Tibial nerve (tissue), 4 donors: ENCODE measurements around the gene MYH7. TPM values are rescaled to one million over a fixed set of nuclear protein-coding genes. Genes with fewer than 3 reads are reported as not detected.

ENCODE experiments used
- DNase-seq, 2 donors: peaks; one replicate each; pipeline ENCODE4 v3.0.0-alpha.2; 2019; ENCODE audit warnings: low spot score in 2 of 2
- H3K27ac ChIP-seq, 4 donors: fragments of 200-600 bp; sonication (generic) in 3 of 4; one replicate each; pipeline ENCODE4 v1.5.1; 2017 to 2019; ENCODE audit warnings: mild to moderate bottlenecking in 1 of 4
- H3K27me3 ChIP-seq, 2 donors: fragments of 200-600 bp; sonication (generic) in 1 of 2; one replicate each; pipeline versions ENCODE4 v1.5.1 to v1.6.0; 2017 to 2019
- H3K36me3 ChIP-seq, 3 donors: fragments of 200-600 bp; sonication (generic); one replicate each; pipeline ENCODE4 v1.5.1; 2018 to 2019
- H3K4me1 ChIP-seq, 4 donors: fragments of 200-600 bp; sonication (generic) in 3 of 4; one replicate each; pipeline ENCODE4 v1.5.1; 2017 to 2019
- H3K4me3 ChIP-seq, 4 donors: fragments of 200-600 bp; sonication (generic) in 3 of 4; one replicate each; pipeline ENCODE4 v1.5.1; 2017 to 2019; ENCODE audit warnings: mild to moderate bottlenecking in 1 of 4, moderate library complexity in 1 of 4
- H3K9me3 ChIP-seq, 4 donors: fragments of 200-600 bp; sonication (generic) in 3 of 4; one replicate each; pipeline ENCODE4 v1.5.1; 2017 to 2019
- CTCF ChIP-seq, 5 experiments: fragments of 200-600 bp in 3 of 5; fragments of 450-650 bp in 2 of 5; sonication (generic) in 3 of 5; IDR thresholded peaks; one replicate each; pipeline ENCODE4 v1.5.1; 2016 to 2019; ENCODE audit warnings: antibody characterized with exemption in 5 of 5, mild to moderate bottlenecking in 3 of 5, moderate library complexity in 2 of 5
- EP300 ChIP-seq, 2 donors: sonication (generic); formaldehyde crosslinking; IDR thresholded peaks; one replicate each; pipeline ENCODE4 v1.6.1; 2017; ENCODE audit warnings: antibody characterized with exemption in 2 of 2, mild to moderate bottlenecking in 1 of 2
- POLR2A ChIP-seq, 2 donors: fragments of 450-650 bp; IDR thresholded peaks; one replicate each; pipeline ENCODE4 v1.6.1; 2017; ENCODE audit warnings: antibody characterized with exemption in 2 of 2, mild to moderate bottlenecking in 2 of 2, moderate library complexity in 2 of 2
- WGBS, 2 donors: methylation state at CpG; one replicate each; pipeline ENCODE4 v1.1.5; 2018; 5-methylcytosine and 5-hydroxymethylcytosine counted together
- total RNA-seq, 4 donors: library from RNA; depleted of rRNA; stranded (reverse); fragments of >200 nt; gene quantifications; one replicate each; pipeline ENCODE4 v1.1.0, GENCODE V29; 2016

Gene MYH7
- total RNA-seq, 4 donors from 2014 or later, result 0.90 TPM; not detected in 3

- no peaks in the 10 kb centered on the region for H3K9me3 ChIP-seq
- H3K4me1 ChIP-seq, result no peaks in the 10 kb centered on the region
- H3K27me3 ChIP-seq, result no peaks in the 10 kb centered on the region
- no peak overlapping the region for H3K27ac ChIP-seq
- DNase-seq, result no peak
- WGBS, 2 donors, result 43 to 46% methylated on average over 3 of the region's 3 CpGs
- H3K36me3 ChIP-seq, result peaks cover 2 to 66% (median 5%) of the 10 kb centered on the region in 3 donors
- TF ChIP-seq CTCF (IDR thresholded peaks at IDR 0.05) (no peak), EP300 (IDR thresholded peaks at IDR 0.05) (no peak), POLR2A (IDR thresholded peaks at IDR 0.05) (no peak)
- H3K4me3 ChIP-seq, result no peak overlapping the region
Measured at GRCh38 chr14:23481362-23481970, 46.0 kb upstream of the MYH7 start.

- TF ChIP-seq EP300 (IDR thresholded peaks at IDR 0.05), result no peak
- TF ChIP-seq CTCF (IDR thresholded peaks at IDR 0.05), result peak; percentile 53 to 84 (median 56)
- Histone ChIP-seq H3K4me1 (no peaks in the 10 kb centered on the region), H3K27me3 (no peaks in the 10 kb centered on the region), H3K4me3 (no peak overlapping the region), H3K36me3 (peaks cover 9 to 73% (median 22%) of the 10 kb centered on the region in 3 donors), H3K27ac (no peak overlapping the region), H3K9me3 (no peaks in the 10 kb centered on the region)
- peak; percentile 20 to 74 for DNase-seq
- WGBS, 2 donors, result 21 to 23% methylated on average over 5 of the region's 5 CpGs
Measured at GRCh38 chr14:23478109-23478759, 42.8 kb upstream of the MYH7 start.

- WGBS, 2 donors, result 100% methylated on average over 1 of the region's 1 CpG
- peaks cover 1 to 53% (median 19%) of the 10 kb centered on the region in 3 donors for H3K36me3 ChIP-seq
- H3K9me3 ChIP-seq, result no peaks in the 10 kb centered on the region
- no peaks in the 10 kb centered on the region for H3K27me3 ChIP-seq
- TF ChIP-seq EP300 (IDR thresholded peaks at IDR 0.05) (no peak), POLR2A (IDR thresholded peaks at IDR 0.05) (no peak), CTCF (IDR thresholded peaks at IDR 0.05) (no peak)
- peaks cover 0 to 22% (median 5%) of the 10 kb centered on the region in 4 donors for H3K4me1 ChIP-seq
- no peak for DNase-seq
- no peak overlapping the region for H3K4me3 ChIP-seq
- no peak overlapping the region for H3K27ac ChIP-seq
Measured at GRCh38 chr14:23470947-23471346, 35.5 kb upstream of the MYH7 start.

GRCh38 chr14:23469906-23470403, 34.5 kb upstream of the MYH7 start:
- Histone ChIP-seq H3K4me3 (peak overlapping the region; percentile 69 to 96 (median 74)), H3K4me1 (peaks cover 0 to 22% (median 8%) of the 10 kb centered on the region in 4 donors), H3K36me3 (peaks cover 0 to 43% (median 9%) of the 10 kb centered on the region in 3 donors), H3K27me3 (no peaks in the 10 kb centered on the region), H3K27ac (peak overlapping the region; percentile 71 to 92 (median 78)), H3K9me3 (no peaks in the 10 kb centered on the region)
- 2 to 3% methylated on average over 11 of the region's 11 CpGs for WGBS, 2 donors
- DNase-seq, result no peak
- TF ChIP-seq POLR2A (IDR thresholded peaks at IDR 0.05), result no peak
- no peak for TF ChIP-seq EP300 (IDR thresholded peaks at IDR 0.05)
- TF ChIP-seq CTCF (IDR thresholded peaks at IDR 0.05), result no peak
